Natural killer cell treated with Interleukin-12 subunit alpha and Interleukin-12 subunit beta and Interleukin-15 and Interleukin-18, amount 100 ng/mL, for 72 hours (primary cell): ENCODE results near the gene JAKMIP2. TPM values are rescaled to one million over a fixed set of nuclear protein-coding genes. Genes with fewer than 3 reads are reported as not detected.

Experiments used
- ATAC-seq, 2 donors: fragments of 150-1000 bp; cut with Tn5 transposase in 1 of 2; sonication (Bioruptor Pico), chemical (Tn5 transposase) in 1 of 2; 2 replicates each; pipeline ENCODE4 v1.10.0; 2021
- DNase-seq: peaks from one replicate; pipeline ENCODE4 v3.0.0; 2022; ENCODE audit warnings: low spot score
- H3K27ac Mint-ChIP-seq, 2 donors: 1 replicate in 1 of 2; 2 replicates in 1 of 2; pipeline ENCODE4 v1.8.0; 2022; ENCODE audit warnings: mixed read lengths in 2 of 2, mild to moderate bottlenecking in 1 of 2, moderate library complexity in 1 of 2
- H3K27me3 Mint-ChIP-seq, 2 donors: 1 replicate in 1 of 2; 2 replicates in 1 of 2; pipeline ENCODE4 v1.8.0; 2022; ENCODE audit warnings: mixed read lengths in 2 of 2
- H3K36me3 Mint-ChIP-seq: one replicate; pipeline ENCODE4 v1.8.0; 2022; ENCODE audit warnings: mixed read lengths
- H3K4me1 Mint-ChIP-seq, 2 donors: 1 replicate in 1 of 2; 2 replicates in 1 of 2; pipeline ENCODE4 v1.8.0; 2022; ENCODE audit warnings: low read depth in 2 of 2, mixed read lengths in 2 of 2, mild to moderate bottlenecking in 1 of 2
- H3K4me3 Mint-ChIP-seq: one replicate; pipeline ENCODE4 v1.8.0; 2022; ENCODE audit warnings: mixed read lengths
- H3K9me3 Mint-ChIP-seq: 2 replicates; pipeline ENCODE4 v1.8.0; 2022; ENCODE audit warnings: mixed read lengths
- total RNA-seq, 2 donors: library from RNA; stranded (reverse); gene quantifications; one replicate each; pipeline ENCODE4 v1.2.3, GENCODE V29; 2022

JAKMIP2 gene
- total RNA-seq, 2 donors from 2014 or later = 5.5 to 6.8 TPM

DNA sequence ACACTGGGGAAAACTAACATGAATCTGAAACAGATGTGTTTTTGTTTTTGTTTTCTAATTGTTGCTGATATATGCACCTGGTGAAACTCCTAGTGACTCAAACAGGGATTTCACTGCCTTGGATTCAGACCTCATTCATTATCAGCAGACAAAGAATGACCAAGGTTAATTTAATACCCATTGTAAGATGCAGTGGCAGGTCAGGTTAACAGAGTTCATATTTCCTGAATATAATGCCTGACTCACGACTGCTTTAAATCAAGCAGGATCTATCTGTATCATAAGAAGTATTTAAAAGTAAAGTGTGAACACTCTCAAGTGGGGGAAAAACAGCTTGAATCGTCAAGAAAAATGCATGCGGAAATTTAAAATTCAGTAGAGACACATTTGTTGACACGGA, 5.5 kb downstream of the JAKMIP2 start:
- Mint-ChIP-seq H3K27ac (no peak overlapping the region), H3K9me3 (no peaks in the 10 kb centered on the region), H3K4me1 (peaks cover 22 to 24% of the 10 kb centered on the region in 2 donors)

DNA sequence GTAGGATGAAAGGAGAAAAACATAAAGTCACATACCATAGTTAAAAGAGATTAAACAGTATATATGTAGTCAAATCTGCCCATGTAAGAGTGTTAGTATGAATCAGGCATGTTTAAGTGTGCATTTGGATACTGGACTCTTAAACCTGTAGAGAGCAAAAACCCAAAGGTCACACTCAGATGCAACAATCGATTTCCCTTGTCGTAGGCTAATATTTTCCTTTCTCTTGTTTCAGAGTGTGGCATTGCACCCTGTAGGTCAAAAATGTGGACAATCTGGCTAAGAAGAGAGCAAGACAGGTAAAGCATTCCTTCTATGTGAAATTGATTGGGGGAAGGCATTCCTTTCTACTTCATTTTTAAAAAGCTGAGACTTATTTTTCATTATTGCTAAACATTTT, 8.9 kb downstream of the JAKMIP2 start:
- Mint-ChIP-seq H3K4me3 (no peak overlapping the region), H3K4me1 (peaks cover 0 to 8% of the 10 kb centered on the region in 2 donors), H3K36me3 (peaks cover 11% of the 10 kb centered on the region), H3K27ac (no peak overlapping the region), H3K9me3 (no peaks in the 10 kb centered on the region), H3K27me3 (no peaks in the 10 kb centered on the region)
- DNase-seq = no peak
- ATAC-seq = no peak

More for the DNA sequence above, 5.5 kb downstream of the JAKMIP2 start:
- DNase-seq = no peak
- no peak for ATAC-seq
- H3K4me3 Mint-ChIP-seq = no peak overlapping the region
- no peaks in the 10 kb centered on the region for H3K27me3 Mint-ChIP-seq
- peaks cover 11% of the 10 kb centered on the region for H3K36me3 Mint-ChIP-seq

DNA sequence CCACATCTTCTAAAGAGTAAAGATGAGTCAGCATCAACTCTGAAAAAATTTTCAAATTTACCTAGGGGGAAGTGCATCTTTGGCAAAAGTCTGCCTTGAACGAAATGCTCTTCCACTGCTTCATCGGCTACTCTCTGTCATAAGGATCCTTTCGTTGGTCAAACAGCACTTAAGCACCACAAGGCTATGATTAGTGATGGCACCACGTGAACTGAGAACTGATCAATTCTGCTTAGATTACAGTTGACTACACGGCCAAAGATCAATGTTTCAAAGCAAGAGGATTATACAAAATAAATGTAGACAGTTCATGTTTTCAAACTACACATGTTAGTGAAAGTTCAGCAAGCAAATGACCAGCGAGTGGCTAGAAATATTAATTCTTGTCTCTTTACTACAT, 9.4 kb downstream of the JAKMIP2 start:
- Mint-ChIP-seq H3K36me3 (peaks cover 11% of the 10 kb centered on the region), H3K9me3 (no peaks in the 10 kb centered on the region), H3K27me3 (no peaks in the 10 kb centered on the region), H3K4me1 (peaks cover 0 to 8% of the 10 kb centered on the region in 2 donors), H3K4me3 (no peak overlapping the region), H3K27ac (no peak overlapping the region)
- DNase-seq (no peak), ATAC-seq (no peak)

- Mint-ChIP-seq H3K27me3 (no peaks in the 10 kb centered on the region), H3K36me3 (no peaks in the 10 kb centered on the region), H3K4me1 (peaks cover 14 to 18% of the 10 kb centered on the region in 2 donors), H3K4me3 (no peak overlapping the region), H3K9me3 (no peaks in the 10 kb centered on the region), H3K27ac (no peak overlapping the region)
- ATAC-seq (no peak), DNase-seq (no peak)
Observed at GRCh38 chr5:147767048-147767447, 15.5 kb downstream of the JAKMIP2 start.

GRCh38 chr5:147763791-147764525, 18.6 kb downstream of the JAKMIP2 start:
- H3K4me3 Mint-ChIP-seq = no peak overlapping the region
- peaks cover 12 to 19% of the 10 kb centered on the region in 2 donors for H3K4me1 Mint-ChIP-seq
- no peaks in the 10 kb centered on the region for H3K9me3 Mint-ChIP-seq
- DNase-seq (no peak), ATAC-seq (no peak)
- no peaks in the 10 kb centered on the region for H3K36me3 Mint-ChIP-seq
- H3K27ac Mint-ChIP-seq = no peak overlapping the region
- H3K27me3 Mint-ChIP-seq = no peaks in the 10 kb centered on the region

GRCh38 chr5:147760086-147760875, 22.2 kb downstream of the JAKMIP2 start:
- Mint-ChIP-seq H3K27ac (no peak overlapping the region), H3K9me3 (no peaks in the 10 kb centered on the region), H3K4me1 (peaks cover 6 to 15% of the 10 kb centered on the region in 2 donors), H3K4me3 (no peak overlapping the region), H3K36me3 (no peaks in the 10 kb centered on the region), H3K27me3 (no peaks in the 10 kb centered on the region)
- no peak for ATAC-seq
- DNase-seq = no peak

DNA sequence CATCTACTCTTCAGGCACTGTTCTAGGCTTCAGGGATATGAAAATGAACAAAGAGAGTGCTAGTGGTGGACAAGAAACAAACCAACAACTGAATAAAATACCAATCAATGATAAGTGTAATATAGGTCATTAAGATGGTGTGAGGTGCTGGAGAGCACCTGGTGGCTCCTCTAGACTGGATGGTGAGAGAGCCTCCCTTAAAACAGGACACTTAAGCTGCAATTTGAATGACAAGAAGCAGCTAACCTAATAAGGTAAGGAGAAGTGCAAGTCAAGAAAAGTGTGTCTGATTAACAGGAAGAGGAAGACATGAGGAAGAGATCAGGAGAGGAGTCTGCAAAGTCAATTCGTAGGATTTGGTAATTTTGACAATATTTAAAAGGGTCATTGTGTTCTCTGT, 23.1 kb downstream of the JAKMIP2 start:
- no peak overlapping the region for H3K4me3 Mint-ChIP-seq
- no peaks in the 10 kb centered on the region for H3K9me3 Mint-ChIP-seq
- H3K36me3 Mint-ChIP-seq = no peaks in the 10 kb centered on the region
- ATAC-seq (no peak), DNase-seq (no peak)
- H3K27me3 Mint-ChIP-seq = no peaks in the 10 kb centered on the region
- no peak overlapping the region for H3K27ac Mint-ChIP-seq
- peaks cover 9 to 19% of the 10 kb centered on the region in 2 donors for H3K4me1 Mint-ChIP-seq

DNA sequence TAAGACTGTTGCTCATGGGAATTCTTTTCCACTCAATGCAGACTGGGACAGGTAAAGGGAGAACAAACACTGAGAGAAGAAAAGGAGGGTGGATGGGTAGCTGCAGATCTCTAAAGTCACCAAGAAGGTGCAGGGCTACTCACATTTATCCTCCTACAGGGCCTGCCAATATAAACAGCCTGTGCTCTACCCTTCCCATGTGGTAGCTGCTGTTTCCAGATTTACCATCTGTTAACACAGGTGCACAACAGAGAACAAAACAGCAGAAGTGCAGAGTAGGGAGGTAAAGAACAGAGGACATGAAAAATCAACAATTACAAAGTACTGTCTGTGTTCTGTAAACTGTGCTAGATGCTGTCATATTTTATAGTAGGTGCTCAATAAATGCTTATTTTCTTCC, 26.0 kb downstream of the JAKMIP2 start:
- H3K27me3 Mint-ChIP-seq = no peaks in the 10 kb centered on the region
- H3K4me3 Mint-ChIP-seq = no peak overlapping the region
- H3K9me3 Mint-ChIP-seq = no peaks in the 10 kb centered on the region
- no peak overlapping the region for H3K27ac Mint-ChIP-seq
- H3K36me3 Mint-ChIP-seq = no peaks in the 10 kb centered on the region
- ATAC-seq = no peak
- H3K4me1 Mint-ChIP-seq = peaks cover 16 to 32% of the 10 kb centered on the region in 2 donors
- no peak for DNase-seq

GRCh38 chr5:147754372-147755122, 28.0 kb downstream of the JAKMIP2 start:
- ATAC-seq = peak in 1 of 2 donors; percentile 74
- peak overlapping the region; percentile 24 for H3K4me3 Mint-ChIP-seq
- peak overlapping the region in 1 of 2 donors; percentile 26 for H3K27ac Mint-ChIP-seq
- no peaks in the 10 kb centered on the region for H3K27me3 Mint-ChIP-seq
- no peak for DNase-seq
- no peaks in the 10 kb centered on the region for H3K36me3 Mint-ChIP-seq
- H3K9me3 Mint-ChIP-seq = no peaks in the 10 kb centered on the region
- H3K4me1 Mint-ChIP-seq = peaks cover 24 to 42% of the 10 kb centered on the region in 2 donors

DNA sequence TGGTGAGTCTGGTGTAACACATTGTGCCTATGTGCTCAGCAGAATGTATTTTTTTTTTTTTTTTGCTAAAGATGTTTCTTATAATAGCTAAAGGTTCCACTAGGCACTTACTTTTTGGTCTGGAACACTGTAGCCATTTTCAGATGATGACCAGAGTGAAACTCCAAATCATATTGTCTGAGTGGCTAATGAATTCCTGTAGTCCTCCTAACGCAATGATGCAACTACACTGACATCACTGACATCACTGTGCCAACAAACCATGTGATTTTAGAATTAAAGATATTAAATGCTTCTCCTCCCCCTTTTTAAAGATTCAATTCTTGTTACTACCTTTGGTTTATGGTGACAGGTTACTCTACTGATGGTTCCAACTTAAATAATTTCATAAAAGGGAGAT, 28.8 kb downstream of the JAKMIP2 start:
- Mint-ChIP-seq H3K27me3 (no peaks in the 10 kb centered on the region), H3K36me3 (no peaks in the 10 kb centered on the region), H3K27ac (peak overlapping the region in 1 of 2 donors; percentile 26), H3K9me3 (no peaks in the 10 kb centered on the region), H3K4me1 (peaks cover 24 to 38% of the 10 kb centered on the region in 2 donors), H3K4me3 (no peak overlapping the region)
- DNase-seq (no peak), ATAC-seq (no peak)

GRCh38 chr5:147752666-147753290, 29.8 kb downstream of the JAKMIP2 start:
- ATAC-seq = peak in 1 of 2 donors; percentile 66
- H3K27ac Mint-ChIP-seq = peak overlapping the region in 1 of 2 donors; percentile 26
- peaks cover 24 to 38% of the 10 kb centered on the region in 2 donors for H3K4me1 Mint-ChIP-seq
- DNase-seq = no peak
- no peak overlapping the region for H3K4me3 Mint-ChIP-seq
- H3K27me3 Mint-ChIP-seq = no peaks in the 10 kb centered on the region
- no peaks in the 10 kb centered on the region for H3K36me3 Mint-ChIP-seq
- H3K9me3 Mint-ChIP-seq = no peaks in the 10 kb centered on the region

- no peaks in the 10 kb centered on the region for H3K27me3 Mint-ChIP-seq
- H3K4me3 Mint-ChIP-seq = no peak overlapping the region
- peaks cover 24 to 38% of the 10 kb centered on the region in 2 donors for H3K4me1 Mint-ChIP-seq
- H3K36me3 Mint-ChIP-seq = no peaks in the 10 kb centered on the region
- ATAC-seq (no peak), DNase-seq (no peak)
- no peaks in the 10 kb centered on the region for H3K9me3 Mint-ChIP-seq
- H3K27ac Mint-ChIP-seq = no peak overlapping the region
Observed at GRCh38 chr5:147752033-147752432, 30.5 kb downstream of the JAKMIP2 start.

DNA sequence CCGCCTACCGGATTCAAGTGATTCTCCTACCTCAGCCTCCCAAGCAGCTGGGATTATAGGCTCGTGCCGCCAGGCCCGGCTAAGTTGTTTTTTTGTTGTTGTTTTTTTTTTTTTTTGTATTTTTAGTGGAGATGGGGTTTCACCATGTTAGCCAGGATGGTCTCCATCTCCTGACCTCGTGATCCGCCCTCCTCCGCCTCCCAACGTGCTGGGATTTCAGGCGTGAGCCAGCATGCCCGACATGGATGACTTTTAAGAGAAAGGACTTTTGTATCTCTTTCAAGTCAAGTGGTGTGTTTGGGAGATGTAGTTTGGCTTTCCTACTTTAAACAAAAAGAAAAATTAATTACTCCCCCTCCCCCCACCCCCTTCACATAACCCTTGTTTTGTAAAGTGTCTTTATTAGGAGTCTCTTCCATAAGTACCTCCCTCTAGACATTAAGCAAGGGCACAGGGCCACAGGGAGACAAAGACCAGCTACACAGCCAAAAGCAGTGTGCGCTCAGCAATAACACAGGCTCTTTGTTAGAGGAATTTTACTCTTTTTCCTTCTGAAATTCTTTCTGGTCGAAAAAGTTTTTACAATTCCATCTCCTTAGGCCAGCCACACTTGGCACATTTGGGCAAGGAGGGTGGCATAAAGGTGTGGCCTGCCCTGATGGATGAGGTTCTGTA, 31.2 kb downstream of the JAKMIP2 start:
- H3K36me3 Mint-ChIP-seq = no peaks in the 10 kb centered on the region
- no peaks in the 10 kb centered on the region for H3K27me3 Mint-ChIP-seq
- no peaks in the 10 kb centered on the region for H3K9me3 Mint-ChIP-seq
- ATAC-seq = no peak
- no peak overlapping the region for H3K27ac Mint-ChIP-seq
- peaks cover 24 to 38% of the 10 kb centered on the region in 2 donors for H3K4me1 Mint-ChIP-seq
- H3K4me3 Mint-ChIP-seq = no peak overlapping the region
- DNase-seq = no peak
